ENCODE results near the gene CNOT8.

- TF ChIP-seq CTCF (conservative IDR thresholded peaks at IDR 0.05) (no peak), ZFX (IDR thresholded peaks at IDR 0.05) (no peak)
Measured at GRCh38 chr5:154830596-154830995, 27.8 kb upstream of the CNOT8 start.

Measured in C4-2B (cell line).